DMS153 treated with DMSO at 0.1 percent for 48 hours (cell line): ENCODE data around the gene ADO.
A peak's percentile ranks its signal among the peaks of the same experiment; 100 is the strongest.

Source experiments
- DNase-seq: peaks from one replicate; lab custom pipeline; 2025; ENCODE audit not compliant: unreplicated experiment; lab: John Stamatoyannopoulos, UW

The ADO gene

GRCh38 chr10:62792261-62792660 lies 12.3 kb upstream of the ADO start:
- no peak for DNase-seq

GRCh38 chr10:62794306-62794705 lies 10.2 kb upstream of the ADO start:
- no peak for DNase-seq

GRCh38 chr10:62795100-62795499 lies 9.4 kb upstream of the ADO start:
- no peak for DNase-seq

- no peak for DNase-seq
Observed at GRCh38 chr10:62795762-62796161, 8.8 kb upstream of the ADO start.

GRCh38 chr10:62796896-62797295 lies 7.6 kb upstream of the ADO start:
- no peak for DNase-seq

GRCh38 chr10:62801871-62802270 lies 2.6 kb upstream of the ADO start:
- no peak for DNase-seq

- no peak for DNase-seq
Observed at GRCh38 chr10:62803724-62804355, 680 bp upstream of the ADO start.

GRCh38 chr10:62805231-62806099 lies 945 bp downstream of the ADO start:
- no peak for DNase-seq

- DNase-seq, result no peak
Observed at GRCh38 chr10:62806251-62806650, 1.7 kb downstream of the ADO start.

- no peak for DNase-seq
Observed at GRCh38 chr10:62810156-62810902, 5.8 kb downstream of the ADO start.

- DNase-seq, result no peak
Observed at GRCh38 chr10:62811159-62811875, 6.8 kb downstream of the ADO start.

- DNase-seq, result no peak
Observed at GRCh38 chr10:62812672-62813439, 8.3 kb downstream of the ADO start.

- DNase-seq, result no peak
Observed at GRCh38 chr10:62813453-62813852, 8.9 kb downstream of the ADO start.

- DNase-seq, result no peak
Observed at GRCh38 chr10:62813981-62814380, 9.5 kb downstream of the ADO start.

GRCh38 chr10:62814756-62815380 lies 10.3 kb downstream of the ADO start:
- no peak for DNase-seq

- DNase-seq, result no peak
Observed at GRCh38 chr10:62815381-62816075, 11.0 kb downstream of the ADO start.

- no peak for DNase-seq
Observed at GRCh38 chr10:62816076-62816330, 11.5 kb downstream of the ADO start.

- DNase-seq, result peak; percentile 68
Observed at GRCh38 chr10:62816331-62817120, 12.0 kb downstream of the ADO start, which contains the start of gene EGR2. Gene EGR2 (minus strand): TSS chr10:62816366. CDS start chr10:62816029, 337 bp downstream.
